ENCODE results near the gene DPP3. TPM values are rescaled to one million over a fixed set of nuclear protein-coding genes. Genes with fewer than 3 reads are reported as not detected.

DPP3 gene
- polyA plus RNA-seq, 2 of the 4 experiments (the other 2 are of a cell fraction), result 52.2 to 70.5 TPM

- TF ChIP-seq RAD21 (conservative IDR thresholded peaks at IDR 0.05 in 1 of 2, IDR thresholded peaks at IDR 0.05 in 1 of 2), result no peak
- TF ChIP-seq HOXB13 (CRISPR knock-in tag; IDR thresholded peaks at IDR 0.05; ENCODE audit: low read depth), result no peak
- no peak for TF ChIP-seq FOSB (CRISPR knock-in tag; IDR thresholded peaks at IDR 0.05)
Observed at GRCh38 chr11:66554602-66555001, 74.4 kb downstream of the DPP3 start (continued).

- ATAC-seq (no peak), FAIRE-seq (no peak), DNase-seq (ENCODE audit: low read depth in 1 of 2, low spot score in 1 of 2) (no peak)
- no peaks in the 10 kb centered on the region for H3K4me1 ChIP-seq
- TF ChIP-seq ATOH8 (CRISPR knock-in tag; IDR thresholded peaks at IDR 0.05; ENCODE audit: low read depth) (no peak), RARB (CRISPR knock-in tag; IDR thresholded peaks at IDR 0.05) (no peak), RNF2 (IDR thresholded peaks at IDR 0.05; ENCODE audit: borderline replicate concordance, low read depth) (no peak), SMC3 (IDR thresholded peaks at IDR 0.05) (no peak), USF2 (IDR thresholded peaks at IDR 0.05) (no peak), EP300 (IDR thresholded peaks at IDR 0.05) (no peak), SREBF2 (IDR thresholded peaks at IDR 0.05) (no peak), POLR2AphosphoS2 (conservative IDR thresholded peaks at IDR 0.05; ENCODE audit: low read length) (no peak), KDM5A (IDR thresholded peaks at IDR 0.05) (no peak), HDAC2 (IDR thresholded peaks at IDR 0.05) (no peak), ZFP36 (IDR thresholded peaks at IDR 0.05; ENCODE audit: borderline replicate concordance, partially characterized antibody) (no peak), HOXA7 (CRISPR knock-in tag; IDR thresholded peaks at IDR 0.05) (no peak)
- H3K4me2 ChIP-seq, result no peak overlapping the region
- no peak overlapping the region for H3K27ac ChIP-seq
- H3K9me3 ChIP-seq, result no peaks in the 10 kb centered on the region
- H3K4me3 ChIP-seq, result no peak overlapping the region
- CTCF ChIA-PET, result interaction anchor here (0.7 to 1.0 kb wide), 3 partner anchors 14 to 244 kb away, joined by 3 to 4 read pairs (median 3); no protein-coding TSS in a partner anchor
- POLR2A ChIA-PET, result interaction anchor here (1.5 kb wide), 1 partner anchor 10 kb away, joined by 6 read pairs; the partner anchor contains the start of gene ZDHHC24
- 16% methylated on average over 3 of the region's 3 CpGs for WGBS (ENCODE audit: missing lambda C conversion rate)
Observed at GRCh38 chr11:66555416-66555815, 75.2 kb downstream of the DPP3 start.

- Histone ChIP-seq H3K4me3 (no peak overlapping the region), H3K4me1 (no peaks in the 10 kb centered on the region), H3K9me3 (no peaks in the 10 kb centered on the region), H3K27ac (no peak overlapping the region), H3K4me2 (no peak overlapping the region)
- TF ChIP-seq RFX5 (IDR thresholded peaks at IDR 0.05) (no peak), TP53 (CRISPR knock-in tag; IDR thresholded peaks at IDR 0.05) (no peak), ZSCAN20 (CRISPR knock-in tag; IDR thresholded peaks at IDR 0.05) (no peak), MAFK (IDR thresholded peaks at IDR 0.05; ENCODE audit: partially characterized antibody) (no peak)
- WGBS (ENCODE audit: missing lambda C conversion rate), result 47% methylated on average over 3 of the region's 7 CpGs
- ATAC-seq (no peak), DNase-seq (ENCODE audit: low read depth in 1 of 2, low spot score in 1 of 2) (no peak), FAIRE-seq (no peak)
- POLR2A ChIA-PET, result interaction anchor here (1.5 kb wide), 1 partner anchor 10 kb away, joined by 6 read pairs; the partner anchor contains the start of gene ZDHHC24
- CTCF ChIA-PET, result interaction anchor here (1.1 kb wide), 1 partner anchor 16 kb away, joined by 3 read pairs; no protein-coding TSS in a partner anchor
Observed at GRCh38 chr11:66556086-66556485, 75.9 kb downstream of the DPP3 start.

GRCh38 chr11:66557733-66558326 lies 77.6 kb downstream of the DPP3 start:
- H3K4me1 ChIP-seq, result no peaks in the 10 kb centered on the region
- DNase-seq (ENCODE audit: low read depth in 1 of 2, low spot score in 1 of 2), result no peak
- WGBS (ENCODE audit: missing lambda C conversion rate), result 80% methylated on average over 19 of the region's 24 CpGs
- TF ChIP-seq MAZ (IDR thresholded peaks at IDR 0.05; ENCODE audit: borderline replicate concordance, low read depth, low read length) (no peak), EP300 (IDR thresholded peaks at IDR 0.05) (no peak), SMC3 (IDR thresholded peaks at IDR 0.05) (no peak)
- ATAC-seq, result no peak
- H3K4me2 ChIP-seq, result no peak overlapping the region
- no peak overlapping the region for H3K4me3 ChIP-seq
- no peaks in the 10 kb centered on the region for H3K9me3 ChIP-seq
- H3K27ac ChIP-seq, result no peak overlapping the region
- ChIA-PET CTCF (no interaction called here), POLR2A (no interaction called here)
- no peak for FAIRE-seq

Small RNA genes lying within 50 kb of the gene (small RNA-seq; reads per million reads assigned to genes)
- gene RF00416, result 0 reads per million in 6 experiments

Other genes with a start within 250 kb of the DPP3 start
- 13.7 and 13.8 TPM in 2 replicates for gene KLC2, start 222.7 kb upstream of the DPP3 start, polyA plus RNA-seq (2011; rRNA removed)
- gene KLC2, start 222.7 kb upstream of the DPP3 start, polyA plus RNA-seq (2017; fragmentation: RNase III; extraction: RNeasy Plus Mini Kit Qiagen cat#74134 plus additional on column Dnase treatment), result 35.1 to 35.8 TPM (median 35.2 TPM) in 3 replicates
- gene RAB1B, start 211.8 kb upstream of the DPP3 start, polyA plus RNA-seq (2011; rRNA removed), result 87.8 and 104 TPM in 2 replicates
- 141 to 149 TPM (median 147 TPM) in 3 replicates for gene RAB1B, start 211.8 kb upstream of the DPP3 start, polyA plus RNA-seq (2017; fragmentation: RNase III; extraction: RNeasy Plus Mini Kit Qiagen cat#74134 plus additional on column Dnase treatment)
- gene CNIH2, start 202.3 kb upstream of the DPP3 start, polyA plus RNA-seq (2011; rRNA removed), result 0.95 and 0.98 TPM in 2 replicates
- gene CNIH2, start 202.3 kb upstream of the DPP3 start, polyA plus RNA-seq (2017; fragmentation: RNase III; extraction: RNeasy Plus Mini Kit Qiagen cat#74134 plus additional on column Dnase treatment), result 1.1 to 1.5 TPM (median 1.3 TPM) in 3 replicates
- 99.7 and 132 TPM in 2 replicates for gene YIF1A, start 191.3 kb upstream of the DPP3 start, polyA plus RNA-seq (2011; rRNA removed)
- 79.7 to 91.3 TPM (median 82.0 TPM) in 3 replicates for gene YIF1A, start 191.3 kb upstream of the DPP3 start, polyA plus RNA-seq (2017; fragmentation: RNase III; extraction: RNeasy Plus Mini Kit Qiagen cat#74134 plus additional on column Dnase treatment)
- 0.44 and 0.62 TPM in 2 replicates for gene TMEM151A, start 188.5 kb upstream of the DPP3 start, polyA plus RNA-seq (2011; rRNA removed)
- 1.3 to 1.8 TPM (median 1.6 TPM) in 3 replicates for gene TMEM151A, start 188.5 kb upstream of the DPP3 start, polyA plus RNA-seq (2017; fragmentation: RNase III; extraction: RNeasy Plus Mini Kit Qiagen cat#74134 plus additional on column Dnase treatment)
- gene CD248, start 163.4 kb upstream of the DPP3 start, polyA plus RNA-seq (2011; rRNA removed), result 0.03 TPM in 1 of 2 replicates, not detected in the other
- gene CD248, start 163.4 kb upstream of the DPP3 start, polyA plus RNA-seq (2017; fragmentation: RNase III; extraction: RNeasy Plus Mini Kit Qiagen cat#74134 plus additional on column Dnase treatment), result not detected in 3 replicates
- gene RIN1, start 144.0 kb upstream of the DPP3 start, polyA plus RNA-seq (2011; rRNA removed), result 2.0 and 2.3 TPM in 2 replicates
- gene RIN1, start 144.0 kb upstream of the DPP3 start, polyA plus RNA-seq (2017; fragmentation: RNase III; extraction: RNeasy Plus Mini Kit Qiagen cat#74134 plus additional on column Dnase treatment), result 9.3 to 10.6 TPM (median 9.7 TPM) in 3 replicates
- 47.4 and 56.2 TPM in 2 replicates for gene BRMS1, start 135.3 kb upstream of the DPP3 start, polyA plus RNA-seq (2011; rRNA removed)
- gene BRMS1, start 135.3 kb upstream of the DPP3 start, polyA plus RNA-seq (2017; fragmentation: RNase III; extraction: RNeasy Plus Mini Kit Qiagen cat#74134 plus additional on column Dnase treatment), result 87.5 to 90.8 TPM (median 89.9 TPM) in 3 replicates
- gene B4GAT1, start 132.8 kb upstream of the DPP3 start, polyA plus RNA-seq (2011; rRNA removed), result 11.0 and 12.2 TPM in 2 replicates
- 15.3 to 18.7 TPM (median 18.0 TPM) in 3 replicates for gene B4GAT1, start 132.8 kb upstream of the DPP3 start, polyA plus RNA-seq (2017; fragmentation: RNase III; extraction: RNeasy Plus Mini Kit Qiagen cat#74134 plus additional on column Dnase treatment)
- gene SLC29A2, start 108.7 kb upstream of the DPP3 start, polyA plus RNA-seq (2011; rRNA removed), result 2.6 and 3.9 TPM in 2 replicates
- gene SLC29A2, start 108.7 kb upstream of the DPP3 start, polyA plus RNA-seq (2017; fragmentation: RNase III; extraction: RNeasy Plus Mini Kit Qiagen cat#74134 plus additional on column Dnase treatment), result 4.3 to 7.6 TPM (median 6.4 TPM) in 3 replicates
- gene NPAS4, start 59.4 kb upstream of the DPP3 start, polyA plus RNA-seq (2011; rRNA removed), result not detected in 2 replicates
- gene NPAS4, start 59.4 kb upstream of the DPP3 start, polyA plus RNA-seq (2017; fragmentation: RNase III; extraction: RNeasy Plus Mini Kit Qiagen cat#74134 plus additional on column Dnase treatment), result 0.03 TPM in 1 of 3 replicates, not detected in the others
- gene MRPL11, start 41.6 kb upstream of the DPP3 start, polyA plus RNA-seq (2011; rRNA removed), result 62.9 and 70.1 TPM in 2 replicates
- gene MRPL11, start 41.6 kb upstream of the DPP3 start, polyA plus RNA-seq (2017; fragmentation: RNase III; extraction: RNeasy Plus Mini Kit Qiagen cat#74134 plus additional on column Dnase treatment), result 71.9 to 73.8 TPM (median 73.5 TPM) in 3 replicates
- gene PELI3, start 13.5 kb upstream of the DPP3 start, polyA plus RNA-seq (2011; rRNA removed), result 2.3 and 2.7 TPM in 2 replicates
- 4.4 to 5.7 TPM (median 5.6 TPM) in 3 replicates for gene PELI3, start 13.5 kb upstream of the DPP3 start, polyA plus RNA-seq (2017; fragmentation: RNase III; extraction: RNeasy Plus Mini Kit Qiagen cat#74134 plus additional on column Dnase treatment)
- gene BBS1, start 30.2 kb downstream of the DPP3 start, polyA plus RNA-seq (2011; rRNA removed), result 12.5 and 14.7 TPM in 2 replicates
- gene BBS1, start 30.2 kb downstream of the DPP3 start, polyA plus RNA-seq (2017; fragmentation: RNase III; extraction: RNeasy Plus Mini Kit Qiagen cat#74134 plus additional on column Dnase treatment), result 10.9 to 13.4 TPM (median 12.5 TPM) in 3 replicates
- gene ZDHHC24, start 65.6 kb downstream of the DPP3 start, polyA plus RNA-seq (2011; rRNA removed), result 8.4 and 8.6 TPM in 2 replicates
- 6.8 to 9.3 TPM (median 8.7 TPM) in 3 replicates for gene ZDHHC24, start 65.6 kb downstream of the DPP3 start, polyA plus RNA-seq (2017; fragmentation: RNase III; extraction: RNeasy Plus Mini Kit Qiagen cat#74134 plus additional on column Dnase treatment)
- gene ACTN3, start 66.5 kb downstream of the DPP3 start, polyA plus RNA-seq (2011; rRNA removed), result 0.03 TPM in 1 of 2 replicates, not detected in the other
- gene ACTN3, start 66.5 kb downstream of the DPP3 start, polyA plus RNA-seq (2017; fragmentation: RNase III; extraction: RNeasy Plus Mini Kit Qiagen cat#74134 plus additional on column Dnase treatment), result not detected in 3 replicates
- gene CTSF, start 88.2 kb downstream of the DPP3 start, polyA plus RNA-seq (2011; rRNA removed), result 19.2 and 29.1 TPM in 2 replicates
- 23.0 to 32.1 TPM (median 29.8 TPM) in 3 replicates for gene CTSF, start 88.2 kb downstream of the DPP3 start, polyA plus RNA-seq (2017; fragmentation: RNase III; extraction: RNeasy Plus Mini Kit Qiagen cat#74134 plus additional on column Dnase treatment)
- 0.47 and 0.54 TPM in 2 replicates for gene CCDC87, start 112.6 kb downstream of the DPP3 start, polyA plus RNA-seq (2011; rRNA removed)
- 0.56 to 0.68 TPM (median 0.65 TPM) in 3 replicates for gene CCDC87, start 112.6 kb downstream of the DPP3 start, polyA plus RNA-seq (2017; fragmentation: RNase III; extraction: RNeasy Plus Mini Kit Qiagen cat#74134 plus additional on column Dnase treatment)
- 17.2 and 18.3 TPM in 2 replicates for gene CCS, start 112.8 kb downstream of the DPP3 start, polyA plus RNA-seq (2011; rRNA removed)
- gene CCS, start 112.8 kb downstream of the DPP3 start, polyA plus RNA-seq (2017; fragmentation: RNase III; extraction: RNeasy Plus Mini Kit Qiagen cat#74134 plus additional on column Dnase treatment), result 40.3 to 48.2 TPM (median 46.5 TPM) in 3 replicates
- gene RBM14, start 136.2 kb downstream of the DPP3 start, polyA plus RNA-seq (2011; rRNA removed), result 33.0 and 38.0 TPM in 2 replicates
- gene RBM14, start 136.2 kb downstream of the DPP3 start, polyA plus RNA-seq (2017; fragmentation: RNase III; extraction: RNeasy Plus Mini Kit Qiagen cat#74134 plus additional on column Dnase treatment), result 99.7 to 103 TPM (median 102 TPM) in 3 replicates
- 190 and 264 TPM in 2 replicates for gene RBM4, start 158.3 kb downstream of the DPP3 start, polyA plus RNA-seq (2011; rRNA removed)
- gene RBM4, start 158.3 kb downstream of the DPP3 start, polyA plus RNA-seq (2017; fragmentation: RNase III; extraction: RNeasy Plus Mini Kit Qiagen cat#74134 plus additional on column Dnase treatment), result 164 to 171 TPM (median 168 TPM) in 3 replicates
- 30.1 and 32.7 TPM in 2 replicates for gene RBM4B, start 197.5 kb downstream of the DPP3 start, polyA plus RNA-seq (2011; rRNA removed)
- 24.6 to 31.0 TPM (median 28.0 TPM) in 3 replicates for gene RBM4B, start 197.5 kb downstream of the DPP3 start, polyA plus RNA-seq (2017; fragmentation: RNase III; extraction: RNeasy Plus Mini Kit Qiagen cat#74134 plus additional on column Dnase treatment)
- 4.4 and 5.8 TPM in 2 replicates for gene SPTBN2, start 248.8 kb downstream of the DPP3 start, polyA plus RNA-seq (2011; rRNA removed)
- gene SPTBN2, start 248.8 kb downstream of the DPP3 start, polyA plus RNA-seq (2017; fragmentation: RNase III; extraction: RNeasy Plus Mini Kit Qiagen cat#74134 plus additional on column Dnase treatment), result 8.1 to 9.9 TPM (median 9.6 TPM) in 3 replicates

All from A549 (cell line).